Keratinocyte (primary cell): Measurements from ENCODE around the gene IDE.

Experiments
- CTCF ChIP-seq, 3 experiments: IDR thresholded peaks in 1 of 3; conservative IDR thresholded peaks in 1 of 3; optimal IDR thresholded peaks in 1 of 3; 2 replicates in 2 of 3; 3 replicates in 1 of 3; pipeline versions ENCODE3 to v1.5.1; 2011; ENCODE audit warnings: low read length in 3 of 3, mild to moderate bottlenecking in 3 of 3, moderate library complexity in 2 of 3, control low read depth in 1 of 3, inconsistent platforms in 1 of 3; ENCODE audit not compliant: insufficient read depth in 2 of 3; ENCODE audit errors: extremely low read depth in 1 of 3
- EZH2 ChIP-seq: IDR thresholded peaks from one replicate; pipeline ENCODE4 v1.6.1; 2012; ENCODE audit warnings: inconsistent platforms, mild to moderate bottlenecking, low read length, moderate library complexity

GRCh38 chr10:92418221-92418620 is 155.7 kb downstream of the IDE start:
- no peak for TF ChIP-seq CTCF (optimal IDR thresholded peaks at IDR 0.05 in 1 of 3, IDR thresholded peaks at IDR 0.05 in 1 of 3, conservative IDR thresholded peaks at IDR 0.05 in 1 of 3; ENCODE audit: extremely low read depth in 1 of 3, insufficient read depth in 2 of 3, low read length in 3 of 3)
- no peak for TF ChIP-seq EZH2
